ENCODE data around the gene ZNG1B. TPM values are rescaled to one million over a fixed set of nuclear protein-coding genes. Genes with fewer than 3 reads are reported as not detected.
"Not testable (repeated sequence)": the region's sequence is repeated elsewhere in the genome, so short reads cannot be mapped to it uniquely, and the experiment has no call there.

Gene ZNG1B
- total and polyA plus RNA-seq, 2 experiments from 2014 or later, result 47.1 to 123 TPM

GRCh38 chr2:113540834-113541203 lies 103.3 kb downstream of the ZNG1B start:
- not testable (repeated sequence) for H3F3A ChIP-seq (replicated peaks; ENCODE audit: low read depth); H2AFZ ChIP-seq; H3K4me1 ChIP-seq (ENCODE audit: insufficient read depth); ATAC-seq; H3K4me1 Mint-ChIP-seq; H3K4me2 ChIP-seq; DNase-seq (ENCODE audit: low spot score); H3K27ac ChIP-seq (ENCODE audit: low read depth); H3K27ac Mint-ChIP-seq; H3K4me3 ChIP-seq; H3K36me3 Mint-ChIP-seq (ENCODE audit: low read depth); H3K36me3 ChIP-seq (ENCODE audit: insufficient read depth); H3K9me3 Mint-ChIP-seq; H4K20me1 ChIP-seq (replicated peaks; ENCODE audit: insufficient read depth); H3K79me2 ChIP-seq (replicated peaks; ENCODE audit: insufficient read depth); H3K9me2 ChIP-seq (ENCODE audit: insufficient read depth)
- Mint-ChIP-seq H3K4me3 (peak overlapping the region; percentile 63), H3K27me3 (ENCODE audit: insufficient read depth, low read depth, poor library complexity) (peaks cover 31% of the 10 kb centered on the region)
- peaks cover 70% of the 10 kb centered on the region for H3K27me3 ChIP-seq (ENCODE audit: insufficient read depth)
- TF ChIP-seq EZH2 (IDR thresholded peaks at IDR 0.05; ENCODE audit: low read depth, unreplicated experiment), result peak; percentile 60

GRCh38 chr2:113541204-113541975 lies 103.9 kb downstream of the ZNG1B start:
- H3K27ac ChIP-seq (ENCODE audit: low read depth); H2AFZ ChIP-seq; H3K4me1 Mint-ChIP-seq; H3K36me3 ChIP-seq (ENCODE audit: insufficient read depth); H3K36me3 Mint-ChIP-seq (ENCODE audit: low read depth); H3K79me2 ChIP-seq (replicated peaks; ENCODE audit: insufficient read depth); H4K20me1 ChIP-seq (replicated peaks; ENCODE audit: insufficient read depth); H3K9me2 ChIP-seq (ENCODE audit: insufficient read depth); H3K4me1 ChIP-seq (ENCODE audit: insufficient read depth); H3K9me3 Mint-ChIP-seq; H3K27ac Mint-ChIP-seq; H3F3A ChIP-seq (replicated peaks; ENCODE audit: low read depth): not testable (repeated sequence)
- Histone ChIP-seq H3K4me3 (peak overlapping the region; percentile 57), H3K4me2 (peak overlapping the region; percentile 83), H3K27me3 (ENCODE audit: insufficient read depth) (peaks cover 68% of the 10 kb centered on the region)
- ATAC-seq (peak; percentile 86), DNase-seq (ENCODE audit: low spot score) (peak; percentile 27)
- Mint-ChIP-seq H3K4me3 (peak overlapping the region; percentile 63), H3K27me3 (ENCODE audit: insufficient read depth, low read depth, poor library complexity) (peaks cover 31% of the 10 kb centered on the region)
- TF ChIP-seq EZH2 (IDR thresholded peaks at IDR 0.05; ENCODE audit: low read depth, unreplicated experiment), result peak; percentile 97
- TF ChIP-seq EZH2phosphoT487 (IDR thresholded peaks at IDR 0.05; ENCODE audit: unreplicated experiment), result peak; percentile 95

GRCh38 chr2:113541976-113542485 lies 104.5 kb downstream of the ZNG1B start:
- Histone ChIP-seq H3K4me2 (peak overlapping the region; percentile 83; the same call in 1 of the 2 replicates), H3K4me3 (peak overlapping the region; percentile 57; the same call in 1 of the 2 replicates), H3K27me3 (ENCODE audit: insufficient read depth) (peaks cover 71% of the 10 kb centered on the region)
- H3K27ac Mint-ChIP-seq; H3K4me1 Mint-ChIP-seq; H3K9me2 ChIP-seq (ENCODE audit: insufficient read depth); H4K20me1 ChIP-seq (replicated peaks; ENCODE audit: insufficient read depth); H3K4me1 ChIP-seq (ENCODE audit: insufficient read depth); H3K9me3 Mint-ChIP-seq; H2AFZ ChIP-seq; H3K27ac ChIP-seq (ENCODE audit: low read depth); H3K36me3 ChIP-seq (ENCODE audit: insufficient read depth); H3K79me2 ChIP-seq (replicated peaks; ENCODE audit: insufficient read depth); H3F3A ChIP-seq (replicated peaks; ENCODE audit: low read depth); H3K36me3 Mint-ChIP-seq (ENCODE audit: low read depth): not testable (repeated sequence)
- peaks cover 31% of the 10 kb centered on the region for H3K27me3 Mint-ChIP-seq (ENCODE audit: insufficient read depth, low read depth, poor library complexity)
- peak; percentile 79 for ATAC-seq
- TF ChIP-seq EZH2 (IDR thresholded peaks at IDR 0.05; ENCODE audit: low read depth, unreplicated experiment), result peak; percentile 73
- peak; percentile 7 for DNase-seq (ENCODE audit: low spot score)
- peak overlapping the region; percentile 64; the same call in 2 of the 3 replicates for H3K4me3 Mint-ChIP-seq

DNA sequence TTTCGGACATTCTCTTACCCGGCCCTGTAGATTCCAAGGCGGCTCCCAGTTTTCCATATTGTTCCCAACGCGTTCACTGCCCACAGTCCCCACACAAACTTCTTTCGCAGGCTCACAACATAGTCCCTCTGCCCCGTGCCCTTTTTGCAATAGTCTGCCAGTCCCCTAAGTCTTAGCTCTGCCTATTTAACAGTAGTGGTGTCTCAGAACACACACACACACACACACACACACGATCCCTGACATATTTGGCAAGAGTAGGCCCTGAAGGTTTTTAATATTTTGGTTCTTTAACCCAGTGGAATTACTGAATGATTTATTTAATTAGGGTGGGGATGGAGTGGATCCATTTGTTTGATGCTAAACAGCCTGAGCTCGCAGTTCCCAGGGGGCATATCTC lies 105.0 kb downstream of the ZNG1B start:
- H3K4me2 ChIP-seq, result peak overlapping the region; percentile 83; the same call in 1 of the 2 replicates
- H3K9me3 Mint-ChIP-seq; H3K27ac Mint-ChIP-seq; H3K79me2 ChIP-seq (replicated peaks; ENCODE audit: insufficient read depth); H3K4me1 Mint-ChIP-seq; H2AFZ ChIP-seq; H3K9me2 ChIP-seq (ENCODE audit: insufficient read depth); H3K27ac ChIP-seq (ENCODE audit: low read depth); ATAC-seq; H3K36me3 ChIP-seq (ENCODE audit: insufficient read depth); H3F3A ChIP-seq (replicated peaks; ENCODE audit: low read depth); H3K4me1 ChIP-seq (ENCODE audit: insufficient read depth); H3K36me3 Mint-ChIP-seq (ENCODE audit: low read depth); H4K20me1 ChIP-seq (replicated peaks; ENCODE audit: insufficient read depth); DNase-seq (ENCODE audit: low spot score): not testable (repeated sequence)
- peak; percentile 68 for TF ChIP-seq EZH2 (IDR thresholded peaks at IDR 0.05; ENCODE audit: low read depth, unreplicated experiment)
- Mint-ChIP-seq H3K27me3 (ENCODE audit: insufficient read depth, low read depth, poor library complexity) (peaks cover 31% of the 10 kb centered on the region), H3K4me3 (peak overlapping the region; percentile 64)
- peaks cover 71% of the 10 kb centered on the region for H3K27me3 ChIP-seq (ENCODE audit: insufficient read depth)
- H3K4me3 ChIP-seq, result peak overlapping the region; percentile 57; the same call in 1 of the 2 replicates

Other genes starting within 250 kb of the ZNG1B start
- 0.16 and 0.21 TPM in 2 replicates for gene PAX8, start 158.8 kb upstream of the ZNG1B start, total RNA-seq (2014; rRNA removed; shearing (Covaris generic))
- gene PAX8, start 158.8 kb upstream of the ZNG1B start, polyA plus RNA-seq (2016; fragmentation: Nextera tagmentation; extraction: Ambion mirVana), result 0.32 and 0.43 TPM in 2 replicates
- not detected in 2 replicates for gene FOXD4L1, start 61.0 kb downstream of the ZNG1B start, total RNA-seq (2014; rRNA removed; shearing (Covaris generic))
- not detected in 2 replicates for gene FOXD4L1, start 61.0 kb downstream of the ZNG1B start, polyA plus RNA-seq (2016; fragmentation: Nextera tagmentation; extraction: Ambion mirVana)
- 4.1 and 5.0 TPM in 2 replicates for gene RABL2A, start 189.6 kb downstream of the ZNG1B start, total RNA-seq (2014; rRNA removed; shearing (Covaris generic))
- 2.5 and 3.7 TPM in 2 replicates for gene RABL2A, start 189.6 kb downstream of the ZNG1B start, polyA plus RNA-seq (2016; fragmentation: Nextera tagmentation; extraction: Ambion mirVana)